GM12878 (cell line): Measurements from ENCODE around the gene CFAP58. TPM values are rescaled to one million over a fixed set of nuclear protein-coding genes. Genes with fewer than 3 reads are reported as not detected.

Source experiments
- PRDM15 ChIP-seq: fragments of 450-650 bp; formaldehyde crosslinking; IDR thresholded peaks from 2 replicates; pipeline ENCODE4 v1.4.0; 2020; ENCODE audit warnings: mild to moderate bottlenecking, moderate library complexity
- polyA plus RNA-seq, 11 experiments: library from polyadenylated mRNA; depleted of rRNA in 4 of 11; unstranded in 6 of 11; stranded (reverse) in 5 of 11; fragments of >200 nt; fragmentation: Nextera tagmentation in 4 of 11; fragmentation: Illumina TruSeq in 1 of 11; extraction: Ambion mirVana in 4 of 11; extraction: Trizol in 1 of 11; gene quantifications; 1 replicate in 1 of 11; 2 replicates in 10 of 11; pipeline versions ENCODE4 v1.2.1 to v1.2.3, GENCODE V29; 2011 to 2016; ENCODE audit warnings: inconsistent platforms in 2 of 11, missing spikeins in 2 of 11, low read depth in 1 of 11
- total RNA-seq, 4 experiments: library from RNA; depleted of rRNA in 3 of 4; stranded (reverse); fragments of >200 nt in 3 of 4; fragmentation: Illumina TruSeq in 1 of 4; extraction: Trizol in 1 of 4; gene quantifications; 2 replicates each; pipeline versions ENCODE4 v1.2.1 to v1.2.3, GENCODE V29; 2013 to 2021

The CFAP58 gene
- total and polyA plus RNA-seq, 10 of the 15 experiments (the other 5 are each of a cell fraction or from before 2014, with no cell fraction given), result 0.03 to 0.35 (median 0.21) TPM

- no peak for TF ChIP-seq PRDM15 (CRISPR knock-in tag)
Observed at GRCh38 chr10:104502907-104503306, 149.3 kb downstream of the CFAP58 start (continued).

Other genes with a start within 250 kb of the CFAP58 start
- 7.9 and 13.7 TPM in 2 replicates for gene SFR1, start 231.7 kb upstream of the CFAP58 start, total RNA-seq (2014; rRNA removed)
- gene SFR1, start 231.7 kb upstream of the CFAP58 start, total RNA-seq (2014; rRNA removed; fragmentation: Illumina TruSeq; extraction: Trizol), result 14.6 and 15.0 TPM in 2 replicates
- 9.0 and 10.0 TPM in 2 replicates for gene SFR1, start 231.7 kb upstream of the CFAP58 start, total RNA-seq (2021)
- 6.9 and 14.0 TPM in 2 replicates for gene SFR1, start 231.7 kb upstream of the CFAP58 start, polyA plus RNA-seq (2011; rRNA removed)
- gene SFR1, start 231.7 kb upstream of the CFAP58 start, polyA plus RNA-seq (2014; fragmentation: Illumina TruSeq; extraction: Trizol), result 14.9 and 18.5 TPM in 2 replicates
- 10 to 100 TPM; 25.4 to 31.5 TPM for gene SFR1, start 231.7 kb upstream of the CFAP58 start, polyA plus RNA-seq (2014; fragmentation: Nextera tagmentation; extraction: Ambion mirVana)
- 8.1 and 9.6 TPM in 2 replicates for gene SFR1, start 231.7 kb upstream of the CFAP58 start, polyA plus RNA-seq (2014; rRNA removed)
- gene SFR1, start 231.7 kb upstream of the CFAP58 start, polyA plus RNA-seq (2016; fragmentation: Nextera tagmentation; extraction: Ambion mirVana), result 10 to 100 TPM; 20.6 to 21.2 TPM
- gene CFAP43, start 121.5 kb upstream of the CFAP58 start, total RNA-seq (2014; rRNA removed), result 0.06 TPM in 1 of 2 replicates, not detected in the other
- not detected in 2 replicates for gene CFAP43, start 121.5 kb upstream of the CFAP58 start, total RNA-seq (2014; rRNA removed; fragmentation: Illumina TruSeq; extraction: Trizol)
- not detected in 2 replicates for gene CFAP43, start 121.5 kb upstream of the CFAP58 start, total RNA-seq (2021)
- 0.06 and 0.07 TPM in 2 replicates for gene CFAP43, start 121.5 kb upstream of the CFAP58 start, polyA plus RNA-seq (2011; rRNA removed)
- gene CFAP43, start 121.5 kb upstream of the CFAP58 start, polyA plus RNA-seq (2014; fragmentation: Illumina TruSeq; extraction: Trizol), result not detected in 2 replicates
- gene CFAP43, start 121.5 kb upstream of the CFAP58 start, polyA plus RNA-seq (2014; fragmentation: Nextera tagmentation; extraction: Ambion mirVana), result under 1 TPM in 1 of 2 experiments, not detected in 1; 0.10 TPM
- gene CFAP43, start 121.5 kb upstream of the CFAP58 start, polyA plus RNA-seq (2014; rRNA removed), result not detected in 2 replicates
- gene CFAP43, start 121.5 kb upstream of the CFAP58 start, polyA plus RNA-seq (2016; fragmentation: Nextera tagmentation; extraction: Ambion mirVana), result under 1 TPM; 0.11 to 0.14 TPM
- gene GSTO1, start 98.9 kb upstream of the CFAP58 start, total RNA-seq (2014; rRNA removed), result 96.6 and 99.7 TPM in 2 replicates
- 91.6 and 95.1 TPM in 2 replicates for gene GSTO1, start 98.9 kb upstream of the CFAP58 start, total RNA-seq (2014; rRNA removed; fragmentation: Illumina TruSeq; extraction: Trizol)
- 97.2 and 102 TPM in 2 replicates for gene GSTO1, start 98.9 kb upstream of the CFAP58 start, total RNA-seq (2021)
- 197 and 239 TPM in 2 replicates for gene GSTO1, start 98.9 kb upstream of the CFAP58 start, polyA plus RNA-seq (2011; rRNA removed)
- gene GSTO1, start 98.9 kb upstream of the CFAP58 start, polyA plus RNA-seq (2014; fragmentation: Illumina TruSeq; extraction: Trizol), result 108 and 111 TPM in 2 replicates
- 100 to 1,000 TPM in 1 of 2 experiments, 10 to 100 TPM in 1; 53.1 to 149 TPM for gene GSTO1, start 98.9 kb upstream of the CFAP58 start, polyA plus RNA-seq (2014; fragmentation: Nextera tagmentation; extraction: Ambion mirVana)
- gene GSTO1, start 98.9 kb upstream of the CFAP58 start, polyA plus RNA-seq (2014; rRNA removed), result 102 and 112 TPM in 2 replicates
- 100 to 1,000 TPM; 192 to 195 TPM for gene GSTO1, start 98.9 kb upstream of the CFAP58 start, polyA plus RNA-seq (2016; fragmentation: Nextera tagmentation; extraction: Ambion mirVana)
- 0.51 and 0.65 TPM in 2 replicates for gene GSTO2, start 84.6 kb upstream of the CFAP58 start, total RNA-seq (2014; rRNA removed)
- 0.40 and 0.51 TPM in 2 replicates for gene GSTO2, start 84.6 kb upstream of the CFAP58 start, total RNA-seq (2014; rRNA removed; fragmentation: Illumina TruSeq; extraction: Trizol)
- 0.26 and 0.48 TPM in 2 replicates for gene GSTO2, start 84.6 kb upstream of the CFAP58 start, total RNA-seq (2021)
- 0.62 and 0.72 TPM in 2 replicates for gene GSTO2, start 84.6 kb upstream of the CFAP58 start, polyA plus RNA-seq (2011; rRNA removed)
- 0.19 and 0.43 TPM in 2 replicates for gene GSTO2, start 84.6 kb upstream of the CFAP58 start, polyA plus RNA-seq (2014; fragmentation: Illumina TruSeq; extraction: Trizol)
- under 1 TPM; 0.16 to 0.53 TPM for gene GSTO2, start 84.6 kb upstream of the CFAP58 start, polyA plus RNA-seq (2014; fragmentation: Nextera tagmentation; extraction: Ambion mirVana)
- 0.65 and 0.86 TPM in 2 replicates for gene GSTO2, start 84.6 kb upstream of the CFAP58 start, polyA plus RNA-seq (2014; rRNA removed)
- under 1 TPM; 0.18 to 0.79 TPM for gene GSTO2, start 84.6 kb upstream of the CFAP58 start, polyA plus RNA-seq (2016; fragmentation: Nextera tagmentation; extraction: Ambion mirVana)
- 4.4 and 5.6 TPM in 2 replicates for gene ITPRIP, start 15.4 kb upstream of the CFAP58 start, total RNA-seq (2014; rRNA removed)
- gene ITPRIP, start 15.4 kb upstream of the CFAP58 start, total RNA-seq (2014; rRNA removed; fragmentation: Illumina TruSeq; extraction: Trizol), result 2.3 and 2.4 TPM in 2 replicates
- gene ITPRIP, start 15.4 kb upstream of the CFAP58 start, total RNA-seq (2021), result 10.4 and 11.3 TPM in 2 replicates
- gene ITPRIP, start 15.4 kb upstream of the CFAP58 start, polyA plus RNA-seq (2011; rRNA removed), result 2.7 and 6.5 TPM in 2 replicates
- gene ITPRIP, start 15.4 kb upstream of the CFAP58 start, polyA plus RNA-seq (2014; fragmentation: Illumina TruSeq; extraction: Trizol), result 3.2 and 5.4 TPM in 2 replicates
- gene ITPRIP, start 15.4 kb upstream of the CFAP58 start, polyA plus RNA-seq (2014; fragmentation: Nextera tagmentation; extraction: Ambion mirVana), result 1 to 10 TPM in 1 of 2 experiments, under 1 TPM in 1; 0.82 to 1.2 TPM
- 6.3 and 6.6 TPM in 2 replicates for gene ITPRIP, start 15.4 kb upstream of the CFAP58 start, polyA plus RNA-seq (2014; rRNA removed)
- gene ITPRIP, start 15.4 kb upstream of the CFAP58 start, polyA plus RNA-seq (2016; fragmentation: Nextera tagmentation; extraction: Ambion mirVana), result 1 to 10 TPM; 8.6 to 8.7 TPM